WTC11 (cell line): ENCODE data around the gene WBP1L. TPM values are rescaled to one million over a fixed set of nuclear protein-coding genes. Genes with fewer than 3 reads are reported as not detected.
A peak's percentile ranks its signal among the peaks of the same experiment; 100 is the strongest.

Source experiments
- ATAC-seq: fragments of 200-7000 bp; cut with Tn5 transposase; 2 replicates; pipeline ENCODE4 v1.10.0; 2021; ENCODE audit warnings: mild to moderate bottlenecking, moderate library complexity
- CTCF ChIA-PET: fragments of 300-600 bp; sonication (Branson Sonifier 250); formaldehyde crosslinking; loops from one replicate; lab custom pipeline; 2021; ENCODE audit warnings: antibody characterized with exemption; lab: Charles Lee
- POLR2A ChIA-PET: fragments of 350-600 bp; sonication (Branson Sonifier 250); formaldehyde crosslinking; loops from one replicate; lab custom pipeline; 2021; ENCODE audit warnings: antibody characterized with exemption; lab: Charles Lee
- DNase-seq: peaks from one replicate; pipeline ENCODE4 v3.0.0; 2021; ENCODE audit warnings: low spot score
- H3K27ac Mint-ChIP-seq: 2 replicates; pipeline ENCODE4 v1.8.0; 2021; ENCODE audit warnings: mixed read lengths
- H3K27me3 Mint-ChIP-seq: 2 replicates; pipeline ENCODE4 v1.8.0; 2021; ENCODE audit warnings: low read depth, mild to moderate bottlenecking, moderate library complexity, mixed read lengths
- H3K36me3 Mint-ChIP-seq: 2 replicates; pipeline ENCODE4 v1.8.0; 2021; ENCODE audit warnings: mixed read lengths
- H3K4me1 Mint-ChIP-seq: 2 replicates; pipeline ENCODE4 v1.8.0; 2022; ENCODE audit warnings: mixed read lengths
- H3K4me3 Mint-ChIP-seq: 2 replicates; pipeline ENCODE4 v1.8.0; 2021; ENCODE audit warnings: mild to moderate bottlenecking, moderate library complexity, mixed read lengths
- H3K9me3 Mint-ChIP-seq: 2 replicates; pipeline ENCODE4 v1.8.0; 2021; ENCODE audit warnings: mixed read lengths
- ATF3 ChIP-seq: sonication (generic); formaldehyde crosslinking; conservative IDR thresholded peaks from 2 replicates; pipeline ENCODE4 v1.8.1; 2022; ENCODE audit warnings: mild to moderate bottlenecking, missing genetic modification reagents
- CTCF ChIP-seq: fragments of 200-600 bp; IDR thresholded peaks from 2 replicates; pipeline ENCODE4 v1.8.0; 2022; ENCODE audit warnings: antibody characterized with exemption
- E2F1 ChIP-seq: sonication (generic); formaldehyde crosslinking; IDR thresholded peaks from 2 replicates; pipeline ENCODE4 v1.8.0; 2022; ENCODE audit warnings: mild to moderate bottlenecking, missing genetic modification reagents
- ETV6 ChIP-seq: sonication (generic); formaldehyde crosslinking; IDR thresholded peaks from 2 replicates; pipeline ENCODE4 v1.8.1; 2022; ENCODE audit warnings: mild to moderate bottlenecking, missing genetic modification reagents
- GABPB1 ChIP-seq: sonication (generic); formaldehyde crosslinking; IDR thresholded peaks from 2 replicates; pipeline ENCODE4 v1.8.1; 2023; ENCODE audit warnings: mild to moderate bottlenecking, missing genetic modification reagents
- NFYB ChIP-seq: sonication (generic); formaldehyde crosslinking; conservative IDR thresholded peaks from 2 replicates; pipeline ENCODE4 v1.8.0; 2022; ENCODE audit warnings: low read depth, missing genetic modification reagents
- NR1H2 ChIP-seq: sonication (generic); formaldehyde crosslinking; IDR thresholded peaks from 2 replicates; pipeline ENCODE4 v1.9.0; 2021; ENCODE audit warnings: mild to moderate bottlenecking, moderate library complexity, missing genetic modification reagents
- PREB ChIP-seq: sonication (generic); formaldehyde crosslinking; IDR thresholded peaks from 2 replicates; pipeline ENCODE4 v1.8.1; 2022; ENCODE audit warnings: mild to moderate bottlenecking, missing genetic modification reagents, moderate library complexity, borderline replicate concordance
- TEAD1 ChIP-seq: sonication (generic); formaldehyde crosslinking; IDR thresholded peaks from 2 replicates; pipeline ENCODE4 v1.8.0; 2022; ENCODE audit warnings: mild to moderate bottlenecking, missing genetic modification reagents
- USF2 ChIP-seq: sonication (generic); formaldehyde crosslinking; IDR thresholded peaks from 2 replicates; pipeline ENCODE4 v1.8.1; 2023; ENCODE audit warnings: mild to moderate bottlenecking, missing genetic modification reagents, moderate library complexity
- ZNF121 ChIP-seq: sonication (generic); formaldehyde crosslinking; IDR thresholded peaks from 2 replicates; pipeline ENCODE4 v1.8.0; 2023; ENCODE audit warnings: missing genetic modification reagents
- ZNF219 ChIP-seq: sonication (generic); formaldehyde crosslinking; IDR thresholded peaks from 2 replicates; pipeline ENCODE4 v1.8.0; 2023; ENCODE audit warnings: missing genetic modification reagents, mild to moderate bottlenecking, borderline replicate concordance
- total RNA-seq: library from RNA; stranded (reverse); gene quantifications from 3 replicates; pipeline ENCODE4 v1.2.3, GENCODE V29; 2021
- TF ChIP-seq, protein P1 (sequence below): sonication (generic); formaldehyde crosslinking; IDR thresholded peaks from 2 replicates; pipeline ENCODE4 v1.8.1; 2023; ENCODE audit warnings: mild to moderate bottlenecking, moderate library complexity, missing genetic modification reagents
- TF ChIP-seq, protein P2 (sequence below): fragments of 250-450 bp; sonication (Bioruptor Pico); IDR thresholded peaks from 2 replicates; pipeline ENCODE4 v1.8.0; 2021; ENCODE audit warnings: mild to moderate bottlenecking

WBP1L gene
- total RNA-seq, 1 experiment from 2014 or later = 26.8 TPM

GRCh38 chr10:102801496-102801895 lies 57.7 kb downstream of the WBP1L start:
- TF ChIP-seq NFYB = no peak
- ChIA-PET POLR2A (interaction anchor here (1.0 kb wide), 1 partner anchor 24 kb away, joined by 5 read pairs; no protein-coding TSS in a partner anchor), CTCF (interaction anchor here (1.0 to 1.6 kb wide), 3 partner anchors 34 to 80 kb away, joined by 3 to 7 read pairs (median 4); no protein-coding TSS in a partner anchor)
- Mint-ChIP-seq H3K27me3 (no peaks in the 10 kb centered on the region), H3K4me3 (no peak overlapping the region), H3K27ac (peak overlapping the region; percentile 87), H3K9me3 (peaks cover 6% of the 10 kb centered on the region), H3K4me1 (peaks cover 63% of the 10 kb centered on the region), H3K36me3 (peaks cover 17% of the 10 kb centered on the region)
- ATAC-seq (peak; percentile 24; the same call in 1 of the 2 replicates), DNase-seq (no peak)

DNA sequence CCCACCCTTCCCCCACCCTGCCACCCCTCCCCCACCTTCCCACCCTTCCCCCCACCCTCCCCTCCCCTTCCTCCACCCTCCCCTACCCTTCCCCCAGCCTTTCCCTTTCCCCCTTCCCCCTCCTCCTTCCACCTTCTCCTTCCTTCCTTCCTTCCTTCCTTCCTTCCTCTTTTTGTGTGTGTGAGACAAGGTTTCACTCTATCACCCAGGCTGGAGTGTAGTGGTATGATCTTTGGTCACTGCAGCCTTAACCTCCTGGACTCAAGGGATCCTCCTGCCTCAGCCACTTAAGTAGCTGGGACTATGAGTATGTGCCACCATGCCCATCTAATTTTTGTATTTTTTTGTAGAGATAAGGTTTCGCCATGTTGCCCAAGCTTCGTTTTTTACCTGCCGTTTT lies 58.2 kb downstream of the WBP1L start:
- POLR2A ChIA-PET = interaction anchor here (0.6 to 1.0 kb wide), 3 partner anchors 9 to 463 kb away, joined by 3 to 7 read pairs (median 5); no protein-coding TSS in a partner anchor
- ATAC-seq = no peak
- DNase-seq = no peak
- Mint-ChIP-seq H3K4me3 (peak overlapping the region; percentile 14; the same call in 1 of the 2 replicates), H3K36me3 (peaks cover 17% of the 10 kb centered on the region), H3K27ac (peak overlapping the region; percentile 98), H3K9me3 (peaks cover 6% of the 10 kb centered on the region)
- CTCF ChIA-PET = interaction anchor here (1.0 to 1.6 kb wide), 4 partner anchors 23 to 81 kb away, joined by 3 to 7 read pairs (median 4); no protein-coding TSS in a partner anchor
- no peak for TF ChIP-seq CTCF
- peak; percentile 72 for TF ChIP-seq ETV6 (CRISPR knock-in tag)
- TF ChIP-seq E2F1 = no peak
- TF ChIP-seq ATF3 (CRISPR knock-in tag) = no peak
- TF ChIP-seq, all 79 proteins: peak for 1
- Mint-ChIP-seq H3K4me1 (peaks cover 62% of the 10 kb centered on the region), H3K27me3 (no peaks in the 10 kb centered on the region)

DNA sequence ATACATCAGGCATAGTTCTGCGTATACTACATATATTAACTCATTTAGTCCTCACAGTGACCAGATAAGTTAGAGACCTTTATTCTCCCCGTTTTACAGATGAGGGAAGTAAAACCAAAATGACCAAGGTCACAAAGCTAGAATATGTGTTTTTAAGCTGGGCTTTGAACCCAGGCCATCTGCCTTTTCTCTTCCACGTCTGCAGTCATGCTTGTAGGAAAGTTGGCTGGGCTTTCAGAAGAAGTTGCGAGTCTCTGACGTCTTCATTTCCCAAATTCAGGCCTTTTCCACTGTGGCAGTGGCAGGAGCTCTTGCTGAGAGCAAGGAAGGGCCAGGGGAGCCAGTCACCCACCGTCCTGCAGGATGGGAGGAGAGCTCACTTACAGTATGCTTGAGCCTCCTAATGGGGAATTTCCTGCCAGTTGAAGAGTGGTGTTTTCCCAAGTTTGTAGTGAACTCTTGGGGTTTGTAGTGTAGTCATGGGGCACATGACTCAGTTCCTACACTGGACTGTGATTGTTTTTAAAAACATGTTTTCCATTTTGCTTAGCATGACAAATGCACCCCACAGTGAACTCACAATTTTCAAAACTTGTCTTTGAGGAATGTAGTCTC lies 59.3 kb downstream of the WBP1L start:
- H3K27ac Mint-ChIP-seq = peak overlapping the region; percentile 98
- ChIA-PET POLR2A (interaction anchor here (1.2 kb wide), 1 partner anchor 26 kb away, joined by 6 read pairs; no protein-coding TSS in a partner anchor), CTCF (interaction anchor here (0.5 to 1.6 kb wide), 5 partner anchors 13 to 1762 kb away, joined by 3 to 7 read pairs (median 4); no protein-coding TSS in a partner anchor)
- peak overlapping the region; percentile 33 for H3K4me3 Mint-ChIP-seq
- peak; percentile 38 for DNase-seq
- H3K9me3 Mint-ChIP-seq = peaks cover 6% of the 10 kb centered on the region
- peak; percentile 83 for ATAC-seq
- H3K27me3 Mint-ChIP-seq = no peaks in the 10 kb centered on the region
- H3K36me3 Mint-ChIP-seq = peaks cover 12% of the 10 kb centered on the region
- H3K4me1 Mint-ChIP-seq = peaks cover 57% of the 10 kb centered on the region
- TF ChIP-seq ZNF219 (no peak), TEAD1 (CRISPR knock-in tag) (no peak), USF2 (CRISPR knock-in tag) (peak; percentile 71), CTCF (no peak), ZNF121 (CRISPR knock-in tag) (peak; percentile 78), GABPB1 (no peak), NR1H2 (CRISPR knock-in tag) (no peak), PREB (CRISPR knock-in tag) (no peak)
- TF ChIP-seq, protein P1, sequence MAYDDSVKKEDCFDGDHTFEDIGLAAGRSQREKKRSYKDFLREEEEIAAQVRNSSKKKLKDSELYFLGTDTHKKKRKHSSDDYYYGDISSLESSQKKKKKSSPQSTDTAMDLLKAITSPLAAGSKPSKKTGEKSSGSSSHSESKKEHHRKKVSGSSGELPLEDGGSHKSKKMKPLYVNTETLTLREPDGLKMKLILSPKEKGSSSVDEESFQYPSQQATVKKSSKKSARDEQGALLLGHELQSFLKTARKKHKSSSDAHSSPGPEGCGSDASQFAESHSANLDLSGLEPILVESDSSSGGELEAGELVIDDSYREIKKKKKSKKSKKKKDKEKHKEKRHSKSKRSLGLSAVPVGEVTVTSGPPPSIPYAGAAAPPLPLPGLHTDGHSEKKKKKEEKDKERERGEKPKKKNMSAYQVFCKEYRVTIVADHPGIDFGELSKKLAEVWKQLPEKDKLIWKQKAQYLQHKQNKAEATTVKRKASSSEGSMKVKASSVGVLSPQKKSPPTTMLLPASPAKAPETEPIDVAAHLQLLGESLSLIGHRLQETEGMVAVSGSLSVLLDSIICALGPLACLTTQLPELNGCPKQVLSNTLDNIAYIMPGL (CRISPR knock-in tag) = no peak
- TF ChIP-seq, protein P2, sequence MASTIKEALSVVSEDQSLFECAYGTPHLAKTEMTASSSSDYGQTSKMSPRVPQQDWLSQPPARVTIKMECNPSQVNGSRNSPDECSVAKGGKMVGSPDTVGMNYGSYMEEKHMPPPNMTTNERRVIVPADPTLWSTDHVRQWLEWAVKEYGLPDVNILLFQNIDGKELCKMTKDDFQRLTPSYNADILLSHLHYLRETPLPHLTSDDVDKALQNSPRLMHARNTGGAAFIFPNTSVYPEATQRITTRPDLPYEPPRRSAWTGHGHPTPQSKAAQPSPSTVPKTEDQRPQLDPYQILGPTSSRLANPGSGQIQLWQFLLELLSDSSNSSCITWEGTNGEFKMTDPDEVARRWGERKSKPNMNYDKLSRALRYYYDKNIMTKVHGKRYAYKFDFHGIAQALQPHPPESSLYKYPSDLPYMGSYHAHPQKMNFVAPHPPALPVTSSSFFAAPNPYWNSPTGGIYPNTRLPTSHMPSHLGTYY (CRISPR knock-in tag) = no peak
